Fibroblast of lung (primary cell): Measurements from ENCODE around the gene PRRG3.

ENCODE experiments used
- EZH2 ChIP-seq: IDR thresholded peaks from 2 replicates; pipeline ENCODE4 v1.5.1; 2012; ENCODE audit warnings: low read length, control low read depth, mild to moderate bottlenecking; ENCODE audit errors: missing control alignments
- TF ChIP-seq, protein P1 (sequence below), 2 donors: IDR thresholded peaks in 1 of 2; conservative IDR thresholded peaks in 1 of 2; 1 replicate in 1 of 2; 2 replicates in 1 of 2; pipeline ENCODE4 v1.5.1; 2011 to 2012; ENCODE audit warnings: low read length in 2 of 2, control low read depth in 1 of 2, inconsistent platforms in 1 of 2, low read depth in 1 of 2, mild to moderate bottlenecking in 1 of 2

DNA sequence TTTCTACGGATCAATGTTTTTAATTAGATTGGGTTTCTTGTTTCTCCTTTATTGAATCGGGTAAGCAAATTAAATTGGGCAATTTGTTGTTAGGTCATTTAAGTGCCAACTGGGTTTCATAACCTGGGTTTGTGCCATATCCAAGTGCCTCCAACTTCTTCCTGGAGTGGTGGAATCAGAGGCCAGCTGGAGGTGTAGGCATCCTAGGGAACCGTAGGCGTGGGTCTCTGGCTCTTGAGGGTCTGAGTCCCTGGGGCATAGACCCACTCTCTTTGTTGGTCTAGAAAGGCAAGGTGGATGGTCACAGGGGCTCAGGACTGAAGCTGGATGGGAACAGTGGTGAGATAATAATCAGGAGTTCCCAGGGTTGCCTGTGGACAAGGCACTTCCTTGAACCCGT, 57.6 kb downstream of the PRRG3 start:
- TF ChIP-seq, protein P1, sequence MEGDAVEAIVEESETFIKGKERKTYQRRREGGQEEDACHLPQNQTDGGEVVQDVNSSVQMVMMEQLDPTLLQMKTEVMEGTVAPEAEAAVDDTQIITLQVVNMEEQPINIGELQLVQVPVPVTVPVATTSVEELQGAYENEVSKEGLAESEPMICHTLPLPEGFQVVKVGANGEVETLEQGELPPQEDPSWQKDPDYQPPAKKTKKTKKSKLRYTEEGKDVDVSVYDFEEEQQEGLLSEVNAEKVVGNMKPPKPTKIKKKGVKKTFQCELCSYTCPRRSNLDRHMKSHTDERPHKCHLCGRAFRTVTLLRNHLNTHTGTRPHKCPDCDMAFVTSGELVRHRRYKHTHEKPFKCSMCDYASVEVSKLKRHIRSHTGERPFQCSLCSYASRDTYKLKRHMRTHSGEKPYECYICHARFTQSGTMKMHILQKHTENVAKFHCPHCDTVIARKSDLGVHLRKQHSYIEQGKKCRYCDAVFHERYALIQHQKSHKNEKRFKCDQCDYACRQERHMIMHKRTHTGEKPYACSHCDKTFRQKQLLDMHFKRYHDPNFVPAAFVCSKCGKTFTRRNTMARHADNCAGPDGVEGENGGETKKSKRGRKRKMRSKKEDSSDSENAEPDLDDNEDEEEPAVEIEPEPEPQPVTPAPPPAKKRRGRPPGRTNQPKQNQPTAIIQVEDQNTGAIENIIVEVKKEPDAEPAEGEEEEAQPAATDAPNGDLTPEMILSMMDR (conservative IDR thresholded peaks at IDR 0.05 in 1 of 2, IDR thresholded peaks at IDR 0.05 in 1 of 2; ENCODE audit: low read depth in 1 of 2, low read length in 2 of 2) = no peak
- TF ChIP-seq EZH2 = no peak
